HG02610 (cell line): ENCODE data around the gene OR8K1.

Experiments used
- ATAC-seq: cut with Tn5 transposase; IDR thresholded peaks from one replicate; pipeline ENCODE4 v1.9.1; 2021; ENCODE audit warnings: mild to moderate bottlenecking, moderate library complexity; ENCODE audit not compliant: unreplicated experiment

Gene OR8K1

DNA sequence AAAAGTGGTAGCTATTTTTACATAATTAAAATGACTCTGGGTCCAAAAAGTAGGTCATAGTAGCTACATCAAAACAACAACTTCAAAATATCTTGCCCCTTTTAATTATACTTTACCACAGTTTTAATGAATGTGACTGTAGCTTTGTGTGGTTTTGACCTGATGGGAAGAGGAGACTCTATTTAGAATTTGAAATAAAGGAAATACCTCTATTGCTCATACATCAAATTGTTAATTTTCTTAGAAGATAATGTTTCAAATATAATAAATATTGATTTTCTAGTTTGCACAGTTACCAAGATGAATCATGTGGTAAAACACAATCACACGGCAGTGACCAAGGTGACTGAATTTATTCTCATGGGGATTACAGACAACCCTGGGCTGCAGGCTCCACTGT is at the start of gene OR8K1:
TSS of gene OR8K1 (plus strand) at position 301 of the 400 bp plus-strand sequence. CDS start at position 301, 0 bp downstream.
- ATAC-seq: no peak

DNA sequence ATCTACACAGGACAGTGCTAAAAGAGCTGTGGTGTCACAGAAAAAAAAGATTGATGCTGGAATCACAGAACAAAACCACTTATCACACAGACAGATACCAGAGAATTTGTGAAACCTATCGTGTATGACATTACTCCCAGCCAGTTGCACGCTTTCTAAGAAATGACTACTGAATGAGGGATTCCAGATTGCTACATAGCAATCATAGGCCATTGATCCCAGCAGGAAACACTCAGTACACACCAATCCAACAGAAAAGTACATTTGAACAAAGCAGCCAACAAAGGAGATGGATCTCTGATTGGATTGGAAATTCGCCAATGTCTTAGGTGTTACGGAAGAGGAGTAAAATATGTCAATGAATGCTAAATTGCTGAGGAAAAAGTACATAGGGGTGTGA is 48.9 kb upstream of the OR8K1 start:
- ATAC-seq: no peak

DNA sequence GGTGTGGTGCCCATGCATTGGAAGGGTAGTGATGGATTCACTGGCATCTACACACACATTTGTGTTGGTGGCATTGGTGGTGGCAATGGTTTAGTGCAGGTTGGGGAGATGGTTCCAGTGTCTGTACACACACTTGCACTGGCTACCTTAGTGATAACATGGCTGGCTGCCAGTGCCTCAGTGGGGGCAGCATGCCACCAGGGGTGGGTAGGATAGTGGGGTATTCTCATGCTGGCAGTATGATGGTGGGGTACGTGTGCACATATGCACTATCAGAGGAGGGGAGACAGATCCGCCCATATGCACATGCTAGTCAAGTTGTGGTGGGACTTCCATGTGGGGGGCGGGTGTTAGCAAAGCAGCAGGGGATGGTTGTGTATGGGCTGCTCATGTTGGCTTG is 38.0 kb upstream of the OR8K1 start:
- no peak for ATAC-seq

DNA sequence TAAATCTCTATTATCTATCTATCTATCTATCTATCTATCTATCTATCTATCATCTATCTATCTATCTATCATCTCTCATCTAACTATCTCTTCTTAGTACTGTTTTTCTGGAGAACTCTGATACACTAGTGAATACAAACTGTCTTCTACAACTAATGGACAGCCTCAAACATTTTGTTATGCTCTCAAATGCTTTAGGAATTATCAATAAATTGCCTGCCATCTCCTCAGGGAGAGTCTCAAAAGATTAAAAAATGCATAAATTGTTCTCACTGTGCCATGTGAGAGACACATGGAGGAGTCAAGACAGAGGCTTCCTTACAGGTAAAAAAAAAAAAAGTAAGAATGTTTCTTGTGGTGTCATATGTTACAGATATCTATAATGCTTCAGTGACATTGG is 31.0 kb upstream of the OR8K1 start, which contains the start of gene OR8K3:
TSS of gene OR8K3 (plus strand) at position 301 of the 400 bp plus-strand sequence. CDS start 3,163 bp downstream, outside the sequence.
- no peak for ATAC-seq

DNA sequence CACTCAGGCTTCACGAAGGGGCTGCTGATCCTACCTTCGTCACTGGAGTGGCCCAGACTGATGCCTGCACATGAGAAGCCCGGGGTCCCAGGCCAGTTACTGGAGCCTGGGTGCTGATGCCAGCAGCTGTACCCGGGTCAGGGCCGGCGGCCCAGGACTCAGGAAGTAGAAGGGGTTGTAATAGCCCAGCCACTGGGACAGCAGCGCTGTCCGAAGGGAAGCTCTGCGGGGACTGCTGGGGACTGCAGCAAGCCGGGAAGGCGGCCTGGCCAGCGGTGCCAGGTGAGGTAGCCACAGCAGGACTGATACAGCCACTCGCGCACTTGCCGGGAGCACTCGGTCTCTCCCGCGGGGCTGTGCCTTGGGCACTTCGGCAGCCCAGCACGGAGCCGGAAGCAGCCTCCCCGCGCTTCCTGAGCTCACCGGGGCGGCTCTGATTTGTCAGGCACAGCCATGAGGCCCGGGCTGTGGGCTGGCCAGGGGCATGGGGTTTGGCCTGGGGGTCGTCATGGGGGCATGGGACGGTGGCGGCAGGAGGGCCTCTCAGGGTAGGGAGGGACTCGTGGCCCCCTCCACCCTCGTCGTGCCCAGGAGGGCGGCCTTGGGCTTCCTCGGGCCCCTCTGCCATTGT is 13.9 kb upstream of the OR8K1 start:
- no peak for ATAC-seq

DNA sequence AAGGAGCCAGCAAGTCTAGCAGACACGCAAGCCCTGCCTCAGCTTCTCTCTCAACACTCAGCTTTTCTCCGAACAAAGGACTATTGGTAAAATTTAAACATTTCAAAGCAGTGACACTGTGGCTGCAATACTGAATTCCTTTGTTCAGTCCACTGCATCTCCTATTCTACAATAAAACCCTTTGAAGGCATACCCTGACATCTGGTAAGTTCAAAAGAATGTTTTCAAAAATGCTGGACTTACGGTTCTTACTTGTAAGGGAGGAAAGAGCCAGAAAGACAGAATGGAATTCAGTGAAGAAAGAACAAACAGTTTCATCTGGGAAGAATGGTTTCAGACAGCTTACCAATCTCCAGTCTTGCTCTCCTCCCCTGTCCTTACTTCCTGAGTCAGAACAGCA is 12.7 kb upstream of the OR8K1 start:
- ATAC-seq: no peak

DNA sequence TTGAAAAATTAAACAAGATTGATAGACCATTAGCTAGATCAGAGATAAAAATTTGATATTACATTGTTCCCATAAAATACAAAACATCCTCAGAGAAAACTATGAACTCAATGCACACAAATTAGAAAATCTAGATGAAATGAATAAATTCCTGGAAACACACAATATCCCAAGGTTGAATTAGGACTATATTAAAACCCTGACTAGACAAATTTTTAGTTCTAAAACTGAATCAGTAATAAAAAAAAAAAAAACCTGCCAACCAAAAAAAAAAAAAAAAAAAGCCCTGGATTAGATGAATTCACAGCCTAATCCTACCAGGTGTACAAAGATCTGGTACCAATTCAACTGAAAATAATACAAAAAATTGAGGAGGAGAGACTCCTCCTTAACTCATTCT is 5.5 kb upstream of the OR8K1 start:
- ATAC-seq: no peak

DNA sequence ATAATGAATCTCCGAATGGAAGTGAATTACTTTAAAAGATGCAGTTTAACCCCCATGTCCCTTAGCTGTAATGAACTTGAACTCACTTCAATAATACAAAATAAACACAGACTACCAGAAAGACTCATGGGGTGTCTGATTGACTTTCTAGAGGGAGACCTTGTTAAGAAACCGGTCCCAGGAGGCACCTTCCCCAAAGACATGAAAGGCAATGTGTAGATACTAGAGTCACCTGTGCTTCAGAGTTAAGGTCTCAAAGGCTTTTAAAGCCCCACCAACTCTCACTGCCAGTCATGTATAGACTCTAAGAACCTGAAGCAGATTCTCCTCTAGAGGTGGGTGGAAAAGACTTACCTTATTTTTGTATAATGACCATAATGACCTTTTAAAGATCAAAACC is 8.2 kb downstream of the OR8K1 start, which contains the start of gene OR8J1:
TSS of gene OR8J1 (plus strand) at position 301 of the 400 bp plus-strand sequence. CDS start 5,956 bp downstream, outside the sequence.
- no peak for ATAC-seq

DNA sequence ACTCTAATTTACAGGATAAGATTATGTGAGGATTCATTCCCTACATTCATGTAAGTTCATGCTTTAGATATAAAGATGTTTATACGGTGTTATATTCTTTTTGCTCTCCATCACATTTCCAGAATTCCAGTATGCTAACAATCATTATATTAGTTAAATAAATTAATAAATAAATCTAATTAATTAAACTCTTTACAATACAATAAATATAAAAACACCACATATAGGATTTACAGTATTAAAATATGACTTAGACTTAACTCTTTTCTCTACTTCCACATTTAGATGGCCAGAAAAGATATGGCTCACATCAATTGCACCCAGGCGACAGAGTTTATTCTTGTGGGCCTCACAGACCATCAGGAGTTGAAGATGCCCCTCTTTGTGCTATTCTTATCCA is 29.5 kb downstream of the OR8K1 start, which contains the start of gene OR8U1:
TSS of gene OR8U1 (plus strand) at position 301 of the 400 bp plus-strand sequence. CDS start at position 301, 0 bp downstream.
- ATAC-seq: no peak

DNA sequence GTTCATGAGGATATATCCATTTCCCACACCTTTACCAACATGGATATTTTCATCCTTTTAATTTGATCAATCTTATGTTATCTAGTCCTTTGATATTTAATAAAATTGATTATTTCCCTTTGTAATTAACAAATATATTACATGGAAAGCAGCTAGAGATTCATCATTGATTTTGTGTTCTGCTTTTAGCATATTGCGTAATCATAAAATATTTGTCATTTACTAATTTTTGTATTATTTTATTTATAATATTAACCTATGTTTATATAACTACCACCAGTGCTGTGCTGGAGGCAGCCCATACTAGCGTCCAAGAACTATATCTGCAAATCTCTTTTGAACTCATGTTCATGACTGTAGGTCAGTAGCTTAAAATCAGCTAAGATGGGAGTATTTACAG is 34.3 kb downstream of the OR8K1 start:
- no peak for ATAC-seq

DNA sequence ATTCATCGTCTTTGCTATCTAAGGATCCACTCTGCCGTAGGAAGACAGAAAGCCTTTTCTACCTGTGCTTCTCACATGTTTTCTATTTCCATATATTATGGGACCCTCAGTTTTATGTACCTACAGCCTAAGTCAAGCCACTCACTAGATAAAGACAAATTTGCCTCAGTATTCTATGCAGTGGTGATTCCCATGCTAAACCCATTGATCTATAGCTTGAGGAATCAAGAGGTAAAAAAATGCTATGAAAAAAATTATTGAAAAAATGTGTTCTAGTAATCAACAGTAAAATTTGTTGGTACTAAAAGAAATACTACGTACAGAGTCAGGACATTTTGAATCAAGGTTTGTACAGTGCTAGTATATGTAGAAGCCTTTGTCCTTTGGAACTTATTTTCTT is 48.5 kb downstream of the OR8K1 start:
- ATAC-seq: no peak

DNA sequence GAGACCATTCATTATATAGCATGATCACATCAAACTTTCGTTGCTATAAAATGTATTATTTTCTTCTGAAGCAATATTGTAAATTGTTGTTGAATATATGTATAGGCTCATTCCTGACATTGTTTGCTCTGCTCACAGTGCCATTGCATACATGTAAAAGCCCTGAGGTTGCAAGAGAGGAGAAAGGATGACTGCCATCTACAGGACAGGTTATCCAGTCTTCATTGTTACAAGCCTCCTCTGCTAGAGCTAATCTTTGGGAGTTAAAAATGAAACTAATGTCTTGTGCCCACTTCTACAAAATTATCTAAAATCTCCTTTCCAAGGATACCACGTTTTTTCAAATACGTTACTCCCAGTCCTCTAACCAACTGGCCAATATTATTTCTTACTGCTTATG is 50.2 kb downstream of the OR8K1 start:
- no peak for ATAC-seq
